Inflammatory macrophage (primary cell): ENCODE measurements around the gene MARK4.
"Not testable (repeated sequence)": the region's sequence is repeated elsewhere in the genome, so short reads cannot be mapped to it uniquely, and the experiment has no call there.

Source experiments
- DNase-seq, 2 donors: peaks; one replicate each; pipeline ENCODE4 v3.0.0-alpha.2; 2020 to 2022
- total RNA-seq, 18 experiments: gene quantifications; one replicate each; lab custom pipeline; 2026; ENCODE audit warnings: mixed read lengths in 6 of 18, inconsistent platforms in 2 of 18; lab: John Stamatoyannopoulos, UW

MARK4 gene
- total RNA-seq: 3.9 to 14.0 (median 6.4) reads per million in 18 experiments

DNA sequence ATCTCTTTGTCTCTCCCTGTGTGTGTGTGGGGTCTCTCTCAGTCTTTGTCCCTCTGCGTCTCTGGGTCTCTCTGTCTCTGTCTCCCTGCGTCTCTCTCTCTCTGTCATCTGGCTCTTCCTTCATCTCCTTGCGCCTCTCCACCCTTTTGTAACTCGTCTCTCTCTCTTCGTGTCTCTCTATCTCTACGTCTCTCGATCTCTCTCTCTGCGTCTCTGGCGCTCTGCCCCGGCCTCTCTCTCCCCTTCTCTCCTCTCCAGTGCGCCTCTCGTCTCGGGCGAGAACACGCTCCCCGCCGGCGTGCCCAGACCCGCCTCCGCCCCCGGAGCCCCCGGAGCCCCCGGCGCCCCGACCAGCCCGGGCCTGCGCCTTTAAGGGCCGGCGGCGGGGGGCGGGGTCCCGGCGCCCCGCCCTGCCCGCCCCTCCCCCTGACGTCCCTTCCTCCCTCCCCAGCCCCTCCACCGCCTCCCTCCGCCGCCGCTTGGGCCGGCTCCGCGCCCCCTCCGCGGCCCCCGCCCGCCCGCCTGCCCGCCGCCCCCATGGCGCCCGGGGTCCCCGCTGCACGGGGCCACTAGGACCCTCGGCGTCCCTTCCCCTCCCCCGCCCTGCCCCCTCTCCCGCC, at the start of gene MARK4:
Gene MARK4, plus strand, starts transcription at position 440 of the 620 bp plus-strand sequence. CDS start 318 bp downstream, outside the sequence.
- DNase-seq: peak; percentile 36 to 51

- no peak for DNase-seq
Observed at GRCh38 chr19:45202637-45203036, 48.4 kb upstream of the MARK4 start.

DNA sequence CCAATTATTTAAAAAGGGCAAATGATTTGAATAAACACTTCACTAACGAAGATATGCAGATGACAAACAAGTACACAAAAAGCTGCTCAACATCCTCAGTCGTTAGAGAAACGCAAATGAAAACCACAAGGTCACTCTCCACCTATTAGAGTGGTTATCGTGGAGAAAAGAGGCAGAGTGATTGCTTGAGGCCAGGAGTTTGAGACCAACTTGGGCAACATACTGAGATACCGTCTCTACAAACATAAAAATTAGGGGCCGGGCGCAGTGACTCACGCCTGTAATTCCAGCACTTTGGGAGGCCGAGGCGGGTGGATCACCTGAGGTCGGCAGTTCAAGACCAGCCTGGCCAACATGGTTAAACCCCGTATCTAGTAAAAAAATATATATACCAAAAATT, 45.3 kb upstream of the MARK4 start:
- DNase-seq: no peak

- DNase-seq: no peak
Observed at GRCh38 chr19:45206328-45206727, 44.7 kb upstream of the MARK4 start.

DNA sequence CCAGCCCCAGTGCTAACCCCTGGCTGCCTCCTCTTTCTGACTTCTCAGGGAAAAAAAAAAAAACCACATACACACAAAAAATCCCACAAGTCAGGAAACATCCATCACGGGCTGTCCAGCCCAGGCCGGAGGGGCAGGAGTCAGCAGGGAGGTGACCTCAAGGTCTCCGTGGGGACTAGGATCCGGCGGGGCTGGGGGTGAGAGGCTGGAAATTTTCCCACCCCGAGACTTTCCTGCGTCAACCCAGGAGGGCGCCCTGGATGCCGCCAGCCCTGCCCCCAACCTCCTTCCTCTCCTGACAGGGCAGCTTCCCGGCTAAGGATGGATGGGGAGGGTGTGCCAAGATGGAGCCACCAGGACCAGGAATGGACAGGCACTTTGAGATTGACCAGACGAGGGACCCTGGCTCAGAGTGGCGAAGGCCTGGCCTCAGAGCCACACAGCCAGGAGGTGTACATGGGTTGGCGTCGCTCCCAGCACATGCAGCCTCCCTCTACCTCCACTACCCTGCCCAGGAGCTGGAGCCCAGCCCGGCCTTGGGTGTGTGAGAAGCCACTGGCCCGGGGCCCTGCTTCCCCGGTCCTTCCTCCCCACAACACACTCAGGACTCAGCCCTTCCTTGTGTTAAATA, 39.2 kb upstream of the MARK4 start:
- DNase-seq: no peak

DNA sequence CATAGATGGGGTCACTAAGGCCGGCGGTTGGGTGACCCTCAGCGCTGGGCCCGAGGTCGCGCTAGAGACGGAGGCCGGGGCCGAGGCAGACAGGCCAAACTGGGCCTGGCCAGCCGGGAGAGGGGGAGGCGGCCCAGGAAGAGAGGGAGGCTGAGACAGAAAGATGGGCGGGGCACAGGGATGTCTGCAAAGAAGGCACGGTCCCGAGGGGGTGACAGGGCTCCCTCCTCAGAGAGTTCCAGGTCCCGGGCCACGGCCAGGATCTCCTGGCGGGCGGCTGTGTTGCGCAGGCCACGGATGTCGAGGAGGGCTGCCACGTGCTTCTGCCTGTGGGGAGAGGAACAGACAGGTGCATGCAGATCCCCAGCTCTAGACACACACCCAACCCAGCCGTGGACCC, 38.0 kb upstream of the MARK4 start:
- DNase-seq: no peak

GRCh38 chr19:45215391-45216191, 35.5 kb upstream of the MARK4 start:
- no peak for DNase-seq

DNA sequence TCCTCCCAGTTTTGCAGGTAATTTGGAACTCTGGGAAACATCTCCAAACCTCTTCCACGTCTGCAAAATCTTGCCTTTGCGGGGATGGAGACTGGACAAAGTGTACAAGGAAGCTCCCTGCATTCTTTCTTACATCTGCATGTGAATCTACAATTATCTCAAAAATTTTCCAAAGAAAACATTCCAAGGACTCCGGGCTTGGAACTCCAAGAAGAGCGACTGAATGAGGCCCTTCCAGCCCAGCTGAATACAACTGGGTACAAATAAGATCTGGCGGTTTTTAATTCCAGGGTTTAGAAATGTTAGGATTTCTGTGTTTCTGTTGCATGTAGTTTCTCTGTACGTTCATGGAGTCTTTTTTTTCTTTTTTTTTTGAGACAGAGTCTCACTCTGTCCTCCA, 34.4 kb upstream of the MARK4 start:
- no peak for DNase-seq

- no peak for DNase-seq
Observed at GRCh38 chr19:45217193-45217956, 33.7 kb upstream of the MARK4 start.

DNA sequence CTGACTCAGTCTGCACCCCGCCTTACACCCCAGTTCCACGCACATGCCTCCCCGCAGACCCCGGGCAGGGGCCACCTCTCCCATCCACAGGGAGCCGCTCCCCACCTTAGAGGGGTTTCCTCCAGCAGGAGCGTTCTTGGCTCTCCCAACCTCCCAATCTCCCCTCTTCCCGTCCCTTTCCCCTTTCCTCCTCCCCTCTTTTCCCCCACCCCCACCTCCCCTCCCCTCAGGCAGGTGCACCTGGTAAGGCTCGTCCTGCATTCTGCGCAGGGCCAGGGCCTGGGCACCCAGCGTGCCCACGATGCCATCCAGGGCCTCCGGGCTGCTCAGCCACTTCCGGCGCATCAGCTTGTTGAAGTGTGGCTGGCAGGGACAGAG, 33.1 kb upstream of the MARK4 start:
- no peak for DNase-seq

DNA sequence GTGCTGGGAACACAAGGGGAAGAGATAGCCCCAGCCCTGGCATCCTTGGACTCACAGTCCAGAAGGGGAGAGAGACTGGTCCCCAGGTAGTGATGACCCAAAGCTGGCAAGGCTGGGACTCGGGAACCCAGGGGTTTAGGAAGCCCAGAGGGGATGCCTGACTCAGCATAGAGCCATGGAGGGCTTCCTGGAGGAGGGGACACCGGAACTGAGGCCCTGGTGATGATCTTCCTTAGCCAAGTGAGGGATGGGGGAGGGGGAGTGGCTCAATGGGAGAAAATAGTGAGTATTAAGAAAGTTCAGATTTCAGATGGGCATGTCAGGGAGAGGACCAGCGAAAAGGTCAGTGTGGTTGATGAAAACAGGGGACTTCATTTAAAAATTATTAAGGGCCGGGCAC, 32.6 kb upstream of the MARK4 start:
- no peak for DNase-seq

DNA sequence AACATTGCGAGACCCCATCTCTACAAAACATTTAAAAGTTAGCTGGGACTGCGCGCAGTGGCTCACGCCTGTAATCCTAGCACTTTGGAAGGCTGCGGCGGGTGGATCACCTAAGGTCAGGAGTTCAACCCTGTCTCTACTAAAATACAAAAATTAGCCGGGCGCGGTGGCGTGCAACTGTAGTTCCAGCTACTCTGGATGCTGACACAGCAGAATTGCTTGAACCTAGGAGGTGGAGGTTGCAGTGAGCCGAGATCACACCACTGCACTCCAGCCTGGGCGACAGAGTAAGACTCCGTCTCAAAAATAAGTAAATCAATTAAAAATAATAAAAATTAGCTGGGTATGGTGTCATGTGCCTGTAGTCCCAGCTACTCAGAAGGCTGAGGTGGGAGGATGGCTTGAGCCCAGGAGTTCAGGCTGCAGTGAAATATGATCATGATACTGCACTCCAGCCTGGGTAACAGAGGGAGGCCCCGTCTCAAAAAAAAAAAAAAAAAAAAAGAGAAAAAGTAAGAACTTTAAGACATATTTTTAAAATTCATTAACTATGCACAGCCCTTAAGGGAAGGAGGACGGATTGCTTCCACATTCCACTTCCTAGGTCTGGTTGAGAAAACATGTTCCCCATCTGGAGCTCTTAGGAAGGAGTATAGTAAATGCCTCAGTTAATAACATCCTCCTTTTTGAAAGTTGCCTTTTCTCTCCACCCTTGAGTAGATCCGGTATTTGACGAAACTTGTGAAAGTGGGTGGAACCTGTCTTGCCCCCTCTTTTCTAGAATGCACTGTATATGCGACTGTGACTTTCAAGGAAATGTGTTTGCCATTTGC, 31.9 kb upstream of the MARK4 start:
- peak; percentile 55 to 70 for DNase-seq

GRCh38 chr19:45222724-45223123, 28.3 kb upstream of the MARK4 start:
- no peak for DNase-seq

DNA sequence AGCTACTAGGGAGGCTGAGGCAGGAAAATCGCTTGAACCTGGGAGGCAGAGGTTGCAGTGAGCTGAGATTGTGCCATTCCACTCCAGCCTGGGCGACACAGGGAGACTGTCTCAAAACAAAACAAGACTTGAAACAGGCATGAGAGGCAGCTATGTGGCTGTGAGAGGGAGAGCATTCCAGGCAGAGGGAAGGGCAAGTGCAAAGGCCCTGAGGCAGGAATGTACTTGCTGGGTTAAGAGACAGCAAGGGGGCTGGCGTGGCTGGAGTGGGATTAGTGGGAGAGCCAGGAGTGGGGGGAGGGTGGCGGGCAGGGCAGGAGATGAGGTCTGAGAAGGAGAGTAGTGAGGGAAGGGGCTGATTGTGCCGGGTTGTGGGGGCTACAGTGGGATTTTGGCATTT, 27.2 kb upstream of the MARK4 start:
- no peak for DNase-seq

DNA sequence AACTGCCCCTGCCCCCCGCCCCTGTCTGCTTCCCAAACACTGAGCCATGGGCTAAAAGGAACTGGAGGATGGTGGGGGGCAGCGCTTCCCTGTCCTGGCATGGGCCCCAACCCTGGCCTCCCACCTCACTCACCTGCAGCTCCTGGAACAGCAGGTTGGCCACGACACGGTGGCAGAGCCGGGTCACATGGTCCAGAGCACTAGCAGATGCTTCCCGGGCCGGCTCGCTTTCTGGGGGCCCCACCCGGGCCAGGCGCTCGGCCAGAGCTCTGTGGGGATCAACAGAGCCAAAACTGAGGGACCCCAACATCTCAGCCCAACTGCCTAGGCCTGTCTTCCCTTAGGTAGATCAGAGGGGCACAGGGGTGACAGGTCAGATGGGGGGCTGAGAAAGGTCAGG, 26.4 kb upstream of the MARK4 start:
- DNase-seq: no peak

GRCh38 chr19:45229056-45229455, 22.0 kb upstream of the MARK4 start:
- not testable (repeated sequence) for DNase-seq

DNA sequence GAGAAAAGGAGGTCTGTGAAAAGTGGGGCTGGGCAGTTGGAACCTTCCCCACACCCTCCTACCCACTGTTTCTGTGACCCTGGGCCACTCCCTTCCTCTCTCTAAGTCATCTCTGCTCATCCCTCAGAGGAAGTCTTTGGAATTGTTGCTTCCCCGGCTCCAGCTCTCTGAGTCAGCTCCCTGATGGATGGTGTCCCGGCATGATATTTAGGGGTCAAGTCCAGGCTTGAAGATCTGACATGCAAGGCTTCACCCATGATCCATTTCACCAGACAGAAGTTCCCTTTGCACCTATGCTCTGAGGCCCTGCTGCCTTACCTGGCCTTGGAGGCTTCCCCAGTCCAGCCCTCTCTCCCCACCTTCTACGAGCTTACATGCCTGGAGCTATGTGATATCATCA, 19.2 kb upstream of the MARK4 start:
- DNase-seq: no peak

GRCh38 chr19:45234089-45234869, 16.8 kb upstream of the MARK4 start:
- no peak for DNase-seq

DNA sequence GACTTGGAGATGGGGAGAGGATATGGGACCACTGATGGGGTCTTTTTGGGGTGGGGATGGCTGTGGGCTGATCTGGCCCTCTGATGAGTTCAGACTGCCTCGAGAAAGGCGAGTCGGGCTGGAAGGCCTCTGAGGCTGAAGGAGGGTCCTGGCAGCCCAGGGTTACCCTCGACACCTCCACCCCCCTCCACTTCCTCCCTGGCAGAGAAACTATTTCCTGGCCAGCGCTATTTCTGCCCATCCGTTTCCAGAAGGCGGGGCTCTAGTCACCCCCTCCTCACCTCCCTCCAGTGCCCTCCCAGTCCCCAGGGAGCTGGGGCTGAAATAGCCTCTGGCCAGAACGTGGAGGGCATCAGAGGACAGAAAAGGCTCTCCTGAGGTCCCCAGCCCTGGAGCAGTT, 15.6 kb upstream of the MARK4 start:
- DNase-seq: no peak

GRCh38 chr19:45238556-45238955, 12.5 kb upstream of the MARK4 start:
- DNase-seq: no peak

GRCh38 chr19:45243144-45243732, 7.8 kb upstream of the MARK4 start:
- no peak for DNase-seq
